ENCODE results near the gene SIL1. TPM values are rescaled to one million over a fixed set of nuclear protein-coding genes. Genes with fewer than 3 reads are reported as not detected.
"Not testable (repeated sequence)": the region's sequence is repeated elsewhere in the genome, so short reads cannot be mapped to it uniquely, and the experiment has no call there.

SIL1 gene
- total RNA-seq, 1 donor from 2014 or later = 55.4 TPM

DNA sequence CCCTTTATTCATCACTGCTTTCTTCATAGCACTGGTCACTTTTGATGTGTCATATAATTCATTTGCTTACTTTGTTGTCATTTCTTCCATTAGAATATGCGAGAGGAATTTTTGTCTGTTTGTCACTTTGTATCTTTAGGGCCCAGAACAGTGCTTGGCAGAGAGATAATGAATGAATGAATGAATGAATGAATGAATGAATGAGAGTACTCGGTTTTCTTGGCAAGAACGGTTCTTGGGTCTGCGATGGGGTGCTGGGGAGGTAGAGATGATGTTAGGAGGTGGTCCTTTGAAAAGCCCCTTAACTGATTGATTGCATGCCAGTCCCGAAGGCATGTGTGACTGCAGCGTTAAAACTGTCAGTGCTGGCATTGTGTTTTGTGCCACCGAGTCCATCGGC, 270.6 kb downstream of the SIL1 start:
- no peak for DNase-seq (ENCODE audit: low read depth, low spot score)

DNA sequence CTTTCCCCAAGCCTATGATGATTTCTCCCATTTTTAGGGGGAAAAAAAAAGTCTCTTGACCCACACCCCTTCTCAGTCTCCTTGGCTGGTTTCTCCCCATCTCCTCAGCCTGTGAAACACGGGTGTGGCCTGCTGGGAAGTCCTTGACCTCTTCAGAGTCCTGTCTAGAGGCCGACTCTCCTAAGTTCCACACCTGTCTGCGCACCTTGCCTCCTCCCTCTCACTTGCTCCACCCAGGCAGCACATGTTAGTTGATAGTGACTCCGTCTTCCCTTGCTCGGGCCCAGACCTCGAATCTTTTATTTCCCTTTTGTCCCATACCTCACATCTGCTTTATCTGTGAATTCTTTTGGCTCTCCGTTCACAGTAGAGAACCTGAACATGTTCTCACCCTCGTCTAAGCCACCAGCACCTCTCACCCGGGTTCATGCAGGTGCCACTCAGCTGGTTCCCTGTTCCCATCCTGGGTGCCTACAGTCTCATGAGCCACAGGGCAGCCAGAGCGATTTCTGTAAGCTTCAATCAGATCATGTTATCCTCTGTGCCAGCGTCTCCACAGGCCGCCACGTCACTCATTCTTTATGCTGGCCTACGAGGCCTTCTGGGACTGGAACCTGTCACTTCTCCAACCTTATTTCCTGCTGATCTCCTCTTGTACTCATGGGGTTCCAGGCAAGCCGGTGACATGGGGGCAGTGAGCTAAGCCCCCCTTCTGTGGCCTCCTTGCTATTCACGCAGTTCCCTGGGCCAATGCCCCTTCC, 271.3 kb downstream of the SIL1 start:
- no peak for DNase-seq (ENCODE audit: low read depth, low spot score)

DNA sequence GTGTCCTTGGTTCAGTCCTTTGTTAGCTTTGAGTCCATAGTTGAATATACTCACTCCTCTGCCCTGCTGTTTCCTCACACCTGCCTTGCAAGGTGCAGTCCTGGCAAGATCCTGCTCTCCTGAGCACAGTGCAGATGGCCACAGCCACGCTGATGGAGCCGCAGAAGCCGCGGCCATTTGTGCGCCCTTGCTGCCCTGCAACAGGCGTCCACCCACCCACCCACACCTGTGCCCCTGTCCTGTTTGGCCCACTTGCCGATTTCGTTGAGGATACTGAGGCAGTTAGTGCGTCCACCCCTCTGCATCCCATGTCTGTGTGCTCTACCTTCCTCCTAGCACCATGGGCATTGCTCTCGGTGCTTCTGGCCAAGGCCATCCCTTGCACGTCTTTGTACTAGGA, 271.9 kb downstream of the SIL1 start:
- DNase-seq (ENCODE audit: low read depth, low spot score) = no peak

DNA sequence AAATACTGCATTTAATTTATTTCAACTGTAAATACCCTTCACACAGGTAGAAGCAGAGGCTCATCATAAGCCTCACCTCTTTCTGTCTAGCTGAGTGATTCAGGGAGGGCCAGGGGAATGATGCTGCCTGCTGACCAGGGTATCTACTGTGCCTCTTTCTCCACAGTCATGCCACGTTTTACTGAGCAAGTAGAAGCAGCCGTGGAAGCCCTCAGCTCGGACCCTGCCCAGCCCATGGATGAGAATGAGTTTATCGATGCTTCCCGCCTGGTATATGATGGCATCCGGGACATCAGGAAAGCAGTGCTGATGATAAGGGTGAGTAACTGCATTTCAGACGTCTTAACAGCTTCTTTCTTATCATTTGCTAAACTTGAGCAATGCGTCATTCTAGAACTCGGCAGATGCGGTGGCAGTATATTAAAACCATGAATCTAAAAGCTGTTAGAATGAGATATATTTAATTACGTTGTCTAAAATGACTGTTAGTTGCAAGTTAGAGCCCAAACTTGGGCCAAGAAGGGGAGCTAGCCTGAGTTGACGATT, 273.0 kb downstream of the SIL1 start:
- no peak for DNase-seq (ENCODE audit: low read depth, low spot score)

DNA sequence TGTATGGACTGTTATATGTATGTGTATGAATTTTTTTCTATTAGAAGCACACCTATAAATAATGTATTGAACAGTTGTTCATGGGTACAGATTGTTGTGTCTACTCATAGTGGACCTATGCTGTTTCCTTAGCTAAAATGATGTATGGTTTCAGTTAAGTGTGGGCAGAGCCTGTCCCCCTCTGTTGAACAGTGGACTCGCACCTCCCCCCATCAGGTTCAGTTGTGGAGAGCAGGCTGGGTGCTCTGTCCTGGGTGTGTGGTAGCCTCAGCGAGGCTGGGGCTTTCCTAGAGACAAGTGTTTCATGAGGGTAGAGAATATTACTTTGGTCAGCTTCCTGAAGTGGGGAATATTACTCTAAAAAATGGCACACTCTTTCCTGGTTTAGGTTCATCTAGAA, 275.7 kb downstream of the SIL1 start:
- no peak for DNase-seq (ENCODE audit: low read depth, low spot score)

DNA sequence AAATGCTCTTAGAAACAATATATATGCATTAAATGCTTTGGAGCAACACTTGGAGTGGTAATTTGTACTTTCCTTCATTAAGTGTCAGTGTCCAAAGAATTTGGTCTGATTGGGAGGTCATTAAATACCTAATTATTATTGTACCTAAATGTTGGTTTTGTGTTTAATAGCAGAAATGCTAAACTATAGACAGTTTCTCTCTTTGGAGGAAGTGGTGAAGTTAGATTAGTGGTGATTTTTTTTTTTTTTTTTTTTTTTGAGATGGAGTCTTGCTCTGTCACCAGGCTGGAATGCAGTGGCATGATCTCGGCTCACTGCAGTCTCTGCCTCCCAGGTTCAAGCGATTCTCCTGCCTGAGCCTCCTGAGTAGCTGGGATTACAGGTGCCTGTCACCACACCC, 276.8 kb downstream of the SIL1 start:
- DNase-seq (ENCODE audit: low read depth, low spot score) = not testable (repeated sequence)

GRCh38 chr5:138920181-138920580, 278.0 kb downstream of the SIL1 start:
- no peak for DNase-seq (ENCODE audit: low read depth, low spot score)

DNA sequence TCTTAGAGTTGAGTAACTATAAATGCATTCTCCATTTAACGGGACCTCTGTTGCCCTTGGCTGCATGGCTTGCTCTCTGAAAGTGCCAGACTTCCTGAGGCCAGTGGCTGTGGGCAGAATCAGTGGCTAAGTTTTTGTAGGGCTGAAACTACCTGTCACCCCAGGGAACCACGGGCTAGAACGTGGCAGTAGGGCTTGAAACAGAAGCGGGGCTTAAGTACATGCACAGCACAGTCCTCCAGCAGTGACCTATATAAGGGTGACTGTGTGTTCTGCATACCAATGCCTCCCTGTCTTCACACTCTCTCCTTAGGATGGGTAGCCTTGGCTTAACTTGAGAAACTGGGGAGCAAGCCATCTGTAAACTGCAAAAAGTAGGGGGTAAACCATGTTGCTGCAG, 279.5 kb downstream of the SIL1 start:
- DNase-seq (ENCODE audit: low read depth, low spot score) = no peak

GRCh38 chr5:138914338-138914737, 283.8 kb downstream of the SIL1 start:
- no peak for DNase-seq (ENCODE audit: low read depth, low spot score)

- DNase-seq (ENCODE audit: low read depth, low spot score) = no peak
Observed at GRCh38 chr5:138913773-138914172, 284.4 kb downstream of the SIL1 start.

GRCh38 chr5:138912093-138912492, 286.1 kb downstream of the SIL1 start:
- no peak for DNase-seq (ENCODE audit: low read depth, low spot score)

DNA sequence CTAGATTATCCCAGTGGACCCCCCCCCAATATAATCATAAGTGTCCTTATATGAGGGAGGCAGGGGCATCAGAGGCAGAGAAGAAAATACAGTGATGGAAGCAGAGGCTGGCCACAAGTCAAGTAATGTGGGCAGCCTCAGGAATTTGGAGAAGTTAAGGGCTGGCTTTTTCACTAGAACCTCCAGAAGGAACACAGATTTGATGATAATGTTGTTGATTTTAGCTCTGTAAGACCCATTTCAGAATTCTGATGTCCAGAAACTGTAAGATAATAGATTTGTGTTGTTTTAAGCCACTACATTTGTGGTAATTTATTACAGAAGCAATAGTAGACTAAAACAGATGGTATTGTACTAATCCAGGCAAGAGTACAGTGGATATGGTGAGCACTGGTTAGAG, 286.7 kb downstream of the SIL1 start:
- DNase-seq (ENCODE audit: low read depth, low spot score) = no peak

- no peak for DNase-seq (ENCODE audit: low read depth, low spot score)
Observed at GRCh38 chr5:138910546-138911185, 287.5 kb downstream of the SIL1 start.

DNA sequence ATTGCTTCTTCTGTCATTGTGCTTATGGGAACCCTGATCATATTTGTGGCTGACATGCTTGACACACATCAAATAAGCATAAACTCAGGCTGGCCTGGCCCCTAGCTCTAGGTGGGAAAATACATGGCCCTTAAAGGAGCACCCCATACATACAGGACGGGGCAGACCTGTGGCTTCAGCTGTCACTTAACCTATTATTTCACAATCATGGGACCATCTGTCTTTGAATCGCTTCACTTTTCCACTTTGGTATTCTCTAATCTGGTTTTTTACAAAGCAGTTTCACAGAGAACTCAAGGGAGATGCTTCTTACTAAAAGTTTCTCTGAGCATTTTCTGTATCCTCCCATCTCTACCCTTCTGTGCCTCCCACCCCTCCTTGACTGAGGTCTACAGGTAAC, 288.4 kb downstream of the SIL1 start:
- no peak for DNase-seq (ENCODE audit: low read depth, low spot score)

- no peak for DNase-seq (ENCODE audit: low read depth, low spot score)
Observed at GRCh38 chr5:138905541-138905940, 292.6 kb downstream of the SIL1 start.

GRCh38 chr5:138903130-138903775, 294.9 kb downstream of the SIL1 start:
- peak; percentile 66 for DNase-seq (ENCODE audit: low read depth, low spot score)

- DNase-seq (ENCODE audit: low read depth, low spot score) = no peak
Observed at GRCh38 chr5:138901716-138902115, 296.5 kb downstream of the SIL1 start.

GRCh38 chr5:138900281-138900965, 297.7 kb downstream of the SIL1 start:
- peak; percentile 49 for DNase-seq (ENCODE audit: low read depth, low spot score)

DNA sequence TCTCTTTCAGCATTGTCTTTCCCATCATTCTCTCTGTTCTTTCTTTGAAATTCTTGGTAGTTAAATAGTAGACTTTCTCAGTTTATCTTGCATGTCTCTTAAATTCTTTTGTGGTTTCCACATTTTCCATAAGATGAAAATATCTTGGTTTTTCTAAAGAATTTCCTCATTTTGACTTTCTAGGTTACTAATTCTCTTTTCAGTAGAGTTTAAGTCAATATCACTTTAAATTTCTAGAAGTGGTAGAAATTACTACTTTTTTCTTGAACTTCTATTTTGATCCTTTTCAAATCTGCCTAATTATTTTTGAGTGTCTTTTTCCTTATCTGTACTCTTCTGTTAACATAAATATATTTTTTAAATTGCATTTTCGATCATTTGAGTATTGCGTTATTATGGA, 299.4 kb downstream of the SIL1 start:
- no peak for DNase-seq (ENCODE audit: low read depth, low spot score)

- DNase-seq (ENCODE audit: low read depth, low spot score) = no peak
Observed at GRCh38 chr5:138898299-138898698, 299.9 kb downstream of the SIL1 start.

Measured in pulmonary artery endothelial cell (primary cell).